Fibroblast of mammary gland (primary cell): Measurements from ENCODE around the gene NT5C.

Source experiments
- DNase-seq: peaks from one replicate; pipeline ENCODE4 v3.0.0-alpha.2; 2010; ENCODE audit warnings: low read depth
- H3K4me3 ChIP-seq: 2 replicates; pipeline ENCODE4 v1.5.1; 2011; ENCODE audit warnings: low read depth, mild to moderate bottlenecking, low read length, moderate library complexity; ENCODE audit not compliant: control insufficient read depth
- TF ChIP-seq, protein P1 (sequence below): conservative IDR thresholded peaks from 2 replicates; pipeline ENCODE4 v1.5.1; 2011; ENCODE audit warnings: low read depth, low read length, inconsistent platforms; ENCODE audit not compliant: control insufficient read depth, insufficient read depth

The NT5C gene

GRCh38 chr17:75090871-75091854, 40.4 kb downstream of the NT5C start:
- TF ChIP-seq, protein P1, sequence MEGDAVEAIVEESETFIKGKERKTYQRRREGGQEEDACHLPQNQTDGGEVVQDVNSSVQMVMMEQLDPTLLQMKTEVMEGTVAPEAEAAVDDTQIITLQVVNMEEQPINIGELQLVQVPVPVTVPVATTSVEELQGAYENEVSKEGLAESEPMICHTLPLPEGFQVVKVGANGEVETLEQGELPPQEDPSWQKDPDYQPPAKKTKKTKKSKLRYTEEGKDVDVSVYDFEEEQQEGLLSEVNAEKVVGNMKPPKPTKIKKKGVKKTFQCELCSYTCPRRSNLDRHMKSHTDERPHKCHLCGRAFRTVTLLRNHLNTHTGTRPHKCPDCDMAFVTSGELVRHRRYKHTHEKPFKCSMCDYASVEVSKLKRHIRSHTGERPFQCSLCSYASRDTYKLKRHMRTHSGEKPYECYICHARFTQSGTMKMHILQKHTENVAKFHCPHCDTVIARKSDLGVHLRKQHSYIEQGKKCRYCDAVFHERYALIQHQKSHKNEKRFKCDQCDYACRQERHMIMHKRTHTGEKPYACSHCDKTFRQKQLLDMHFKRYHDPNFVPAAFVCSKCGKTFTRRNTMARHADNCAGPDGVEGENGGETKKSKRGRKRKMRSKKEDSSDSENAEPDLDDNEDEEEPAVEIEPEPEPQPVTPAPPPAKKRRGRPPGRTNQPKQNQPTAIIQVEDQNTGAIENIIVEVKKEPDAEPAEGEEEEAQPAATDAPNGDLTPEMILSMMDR = no peak
- no peak overlapping the region for H3K4me3 ChIP-seq
- no peak for DNase-seq

GRCh38 chr17:75088465-75089417, 42.8 kb downstream of the NT5C start:
- H3K4me3 ChIP-seq = peak overlapping the region; percentile 46
- peak; percentile 60 for DNase-seq
- TF ChIP-seq, protein P1 = no peak

DNA sequence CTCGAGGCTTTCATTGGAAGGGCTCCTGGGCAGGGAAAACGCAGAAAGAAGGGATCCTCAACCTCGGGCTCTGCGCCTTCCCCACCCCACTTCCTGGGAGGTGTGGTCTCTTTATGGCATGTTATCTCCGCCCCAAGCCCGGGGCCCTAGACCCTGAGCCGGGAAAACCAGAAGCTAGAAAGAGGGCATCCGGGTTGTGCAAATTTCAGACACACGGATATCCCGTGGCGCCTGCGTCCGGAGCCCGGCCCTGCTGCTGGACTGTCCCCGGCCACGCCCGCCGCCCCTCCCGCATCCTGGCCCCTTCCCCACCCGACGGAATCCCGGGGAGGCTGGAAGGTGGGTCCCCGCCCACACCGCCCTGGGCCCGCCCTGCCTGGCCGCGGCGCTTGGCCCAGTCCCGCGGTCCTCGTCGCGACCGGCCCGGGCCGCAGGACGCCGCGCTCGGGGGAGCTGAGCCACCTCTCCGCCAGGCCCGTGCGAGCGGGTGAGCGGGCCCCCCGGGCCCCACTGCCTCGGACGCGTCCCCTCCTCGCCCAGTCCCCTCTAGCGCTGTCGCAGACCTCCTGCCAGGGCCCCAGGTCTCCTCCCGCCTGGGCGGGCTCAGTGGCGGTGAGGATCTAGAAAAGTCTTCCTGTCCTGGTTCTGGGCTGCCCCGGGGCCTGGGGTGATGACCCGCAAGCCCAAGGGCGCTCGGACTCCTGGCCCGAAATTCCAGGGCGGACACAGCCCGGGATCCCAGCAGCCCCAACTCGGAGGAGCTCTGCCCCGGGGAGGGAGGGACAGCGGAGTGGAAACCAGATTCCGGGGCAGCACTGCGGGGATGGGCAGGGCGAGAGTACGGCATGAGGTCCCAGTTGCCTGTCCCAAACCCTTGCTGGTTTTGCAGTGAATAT, 43.7 kb downstream of the NT5C start, which contains the start of gene SLC16A5:
Gene SLC16A5, plus strand, starts transcription at position 397 of the 896 bp plus-strand sequence. CDS start 5,683 bp downstream, outside the sequence.
- peak; percentile 65 for DNase-seq
- TF ChIP-seq, protein P1 = no peak
- peak within 1 kb of the TSS; percentile 46 for H3K4me3 ChIP-seq

DNA sequence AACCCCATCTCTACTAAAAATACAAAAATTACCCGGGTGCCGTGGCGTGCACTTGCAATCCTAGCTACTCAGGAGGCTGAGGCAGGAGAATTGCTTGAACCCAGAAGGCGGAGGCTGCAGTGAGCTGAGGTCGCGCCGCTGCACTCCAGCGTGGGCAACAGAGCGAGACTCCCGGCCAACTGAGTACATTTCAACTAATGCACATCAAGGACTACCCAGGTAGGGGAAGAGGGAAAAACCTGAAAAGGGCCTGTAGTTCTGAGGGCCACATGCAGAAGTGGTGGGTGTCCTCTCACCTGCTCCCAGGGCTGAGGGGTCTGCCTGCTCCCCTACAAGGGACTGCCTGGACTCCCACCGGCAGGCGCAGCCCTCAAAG, 44.4 kb downstream of the NT5C start:
- TF ChIP-seq, protein P1 = no peak
- H3K4me3 ChIP-seq = peak overlapping the region; percentile 46
- no peak for DNase-seq

DNA sequence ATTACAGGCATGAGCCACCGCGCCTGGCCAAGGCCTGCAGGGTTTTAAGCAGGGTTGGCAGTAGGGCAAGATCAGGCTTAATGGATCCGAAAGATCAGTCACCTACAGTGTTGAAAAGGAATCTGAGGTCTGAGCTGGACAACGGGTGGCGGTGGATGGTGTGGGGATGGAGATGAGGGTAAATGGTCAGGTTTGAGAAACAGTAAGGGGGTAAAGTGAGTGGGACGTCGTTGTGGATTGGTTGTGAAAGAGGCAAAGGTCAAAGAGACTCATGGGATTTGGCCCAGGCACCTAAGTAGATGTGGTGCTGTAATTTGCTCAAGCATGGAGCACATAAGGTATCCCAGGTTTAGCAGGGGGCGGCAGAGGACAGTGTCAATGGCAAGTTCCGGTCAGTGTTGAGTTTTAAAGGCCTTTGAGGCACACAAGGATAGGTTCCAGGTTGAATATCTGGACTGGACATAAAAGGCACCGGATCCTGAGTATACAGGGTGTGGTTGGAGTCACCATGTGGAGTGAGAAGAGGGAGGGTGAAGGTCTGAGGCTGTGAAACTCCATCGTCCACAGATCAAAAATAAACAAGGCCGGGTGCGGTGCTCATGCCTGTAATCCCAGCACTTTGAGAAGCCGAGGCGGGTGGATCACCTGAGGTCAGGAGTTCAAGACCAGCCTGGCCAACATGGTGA, 44.9 kb downstream of the NT5C start:
- DNase-seq = no peak
- no peak overlapping the region for H3K4me3 ChIP-seq

More for the DNA sequence above, 44.9 kb downstream of the NT5C start:
- TF ChIP-seq, protein P1 = no peak
